ENCODE data around the gene CCDC195. TPM values are rescaled to one million over a fixed set of nuclear protein-coding genes. Genes with fewer than 3 reads are reported as not detected.

CCDC195 gene
- total RNA-seq, 1 donor from 2014 or later, result not detected

Other genes starting within 250 kb of the CCDC195 start
- 82.3 and 93.3 TPM in 2 replicates for gene CUL3, start 131.0 kb downstream of the CCDC195 start, total RNA-seq